Cardiac fibroblast (primary cell): ENCODE data around the gene MEPE.

ENCODE experiments used
- DNase-seq, 2 donors: peaks; one replicate each; pipeline versions ENCODE4 v3.0.0 to v3.0.0-alpha.2; 2010; ENCODE audit warnings: low read depth in 2 of 2
- H3K4me3 ChIP-seq, 2 donors: replicated peaks in 1 of 2; 1 replicate in 1 of 2; 2 replicates in 1 of 2; pipeline ENCODE4 v1.5.1; 2011; ENCODE audit warnings: low read depth in 2 of 2, low read length in 2 of 2, mild to moderate bottlenecking in 2 of 2, moderate library complexity in 1 of 2
- TF ChIP-seq, protein P1 (sequence below): IDR thresholded peaks from one replicate; pipeline ENCODE4 v1.5.1; 2011; ENCODE audit warnings: low read depth, mild to moderate bottlenecking, low read length, inconsistent platforms

MEPE gene, protein sequence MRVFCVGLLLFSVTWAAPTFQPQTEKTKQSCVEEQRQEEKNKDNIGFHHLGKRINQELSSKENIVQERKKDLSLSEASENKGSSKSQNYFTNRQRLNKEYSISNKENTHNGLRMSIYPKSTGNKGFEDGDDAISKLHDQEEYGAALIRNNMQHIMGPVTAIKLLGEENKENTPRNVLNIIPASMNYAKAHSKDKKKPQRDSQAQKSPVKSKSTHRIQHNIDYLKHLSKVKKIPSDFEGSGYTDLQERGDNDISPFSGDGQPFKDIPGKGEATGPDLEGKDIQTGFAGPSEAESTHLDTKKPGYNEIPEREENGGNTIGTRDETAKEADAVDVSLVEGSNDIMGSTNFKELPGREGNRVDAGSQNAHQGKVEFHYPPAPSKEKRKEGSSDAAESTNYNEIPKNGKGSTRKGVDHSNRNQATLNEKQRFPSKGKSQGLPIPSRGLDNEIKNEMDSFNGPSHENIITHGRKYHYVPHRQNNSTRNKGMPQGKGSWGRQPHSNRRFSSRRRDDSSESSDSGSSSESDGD

DNA sequence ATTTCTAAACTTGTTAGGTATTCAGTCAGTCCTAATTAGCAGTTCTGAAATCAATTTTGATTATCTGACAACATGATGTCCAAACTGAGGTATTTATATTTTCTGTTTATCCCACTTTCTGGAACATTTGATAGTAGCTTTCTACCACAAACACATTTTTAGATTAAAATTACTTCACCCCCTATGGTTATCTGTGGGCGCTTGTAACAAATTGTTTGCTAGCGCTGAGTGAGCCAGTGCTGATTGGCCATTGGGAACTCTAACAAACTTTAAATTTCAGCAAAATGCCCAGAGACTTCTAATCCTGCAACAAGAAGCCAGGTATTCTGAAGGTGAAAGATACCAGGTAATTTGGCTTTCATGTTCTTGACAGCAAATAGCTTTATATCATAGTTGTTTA, at the start of gene MEPE:
Gene MEPE, plus strand, starts transcription at position 301 of the 400 bp plus-strand sequence. CDS start 1,746 bp downstream, outside the sequence.
- TF ChIP-seq, protein P1, sequence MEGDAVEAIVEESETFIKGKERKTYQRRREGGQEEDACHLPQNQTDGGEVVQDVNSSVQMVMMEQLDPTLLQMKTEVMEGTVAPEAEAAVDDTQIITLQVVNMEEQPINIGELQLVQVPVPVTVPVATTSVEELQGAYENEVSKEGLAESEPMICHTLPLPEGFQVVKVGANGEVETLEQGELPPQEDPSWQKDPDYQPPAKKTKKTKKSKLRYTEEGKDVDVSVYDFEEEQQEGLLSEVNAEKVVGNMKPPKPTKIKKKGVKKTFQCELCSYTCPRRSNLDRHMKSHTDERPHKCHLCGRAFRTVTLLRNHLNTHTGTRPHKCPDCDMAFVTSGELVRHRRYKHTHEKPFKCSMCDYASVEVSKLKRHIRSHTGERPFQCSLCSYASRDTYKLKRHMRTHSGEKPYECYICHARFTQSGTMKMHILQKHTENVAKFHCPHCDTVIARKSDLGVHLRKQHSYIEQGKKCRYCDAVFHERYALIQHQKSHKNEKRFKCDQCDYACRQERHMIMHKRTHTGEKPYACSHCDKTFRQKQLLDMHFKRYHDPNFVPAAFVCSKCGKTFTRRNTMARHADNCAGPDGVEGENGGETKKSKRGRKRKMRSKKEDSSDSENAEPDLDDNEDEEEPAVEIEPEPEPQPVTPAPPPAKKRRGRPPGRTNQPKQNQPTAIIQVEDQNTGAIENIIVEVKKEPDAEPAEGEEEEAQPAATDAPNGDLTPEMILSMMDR, result no peak
- no peak for DNase-seq
- no peak within 1 kb of the TSS for H3K4me3 ChIP-seq

DNA sequence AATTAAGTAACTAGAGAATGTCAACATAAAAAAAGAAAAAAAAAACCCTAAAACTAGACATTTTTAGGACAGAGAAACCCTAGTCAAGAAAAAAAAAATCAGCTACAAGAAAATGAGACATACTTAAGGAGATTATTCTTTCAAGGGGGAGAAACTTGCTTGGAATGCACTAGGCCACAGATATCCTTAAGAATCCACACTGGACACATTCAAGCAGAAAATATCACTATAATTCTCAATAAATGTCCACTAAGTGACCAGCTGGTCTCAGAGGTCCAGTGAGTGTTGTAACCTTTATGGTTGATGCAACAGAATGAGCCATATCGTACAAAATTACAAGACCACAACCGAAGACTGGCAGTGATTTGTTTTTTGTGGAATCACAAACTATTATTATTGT, 49.0 kb upstream of the MEPE start:
- TF ChIP-seq, protein P1, result no peak
- DNase-seq, result no peak
- H3K4me3 ChIP-seq, result no peak overlapping the region

DNA sequence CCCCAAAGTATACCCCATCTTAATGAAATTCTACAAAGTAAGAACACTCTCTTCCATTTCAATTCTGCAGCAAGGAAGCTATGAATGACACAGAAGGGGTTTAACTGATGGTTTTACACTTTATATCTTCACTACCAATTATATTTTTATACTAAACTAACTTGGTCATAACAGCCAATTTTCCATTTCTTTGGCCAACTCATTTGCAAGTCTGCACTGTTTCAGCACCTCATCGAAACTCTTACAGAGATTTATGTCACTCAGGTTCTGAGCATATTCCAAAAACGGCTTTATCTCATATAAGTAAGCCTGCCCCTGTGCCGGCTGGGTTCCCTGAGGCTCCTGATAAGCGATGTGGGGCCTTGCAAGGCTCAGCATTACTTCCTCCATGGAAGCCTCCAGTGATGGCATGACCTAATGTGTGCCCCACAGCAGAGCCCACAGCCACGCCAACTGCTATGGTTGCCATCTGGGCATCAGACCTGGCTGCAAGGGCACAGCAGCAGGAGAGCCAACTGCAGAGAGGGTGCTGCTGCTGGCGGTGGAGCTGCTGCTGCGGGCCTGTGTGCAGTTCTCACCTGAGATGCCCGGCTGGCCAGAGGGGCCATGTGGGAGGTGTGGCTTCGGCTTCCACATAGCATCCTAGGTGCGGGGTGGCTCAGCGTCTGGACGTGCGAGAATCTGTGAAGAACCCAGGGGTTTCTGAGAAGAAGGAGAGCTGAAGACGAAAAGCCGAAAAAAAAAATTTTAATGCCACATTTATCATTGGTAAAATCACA, 46.8 kb upstream of the MEPE start:
- TF ChIP-seq, protein P1, result no peak
- H3K4me3 ChIP-seq, result no peak overlapping the region
- no peak for DNase-seq

DNA sequence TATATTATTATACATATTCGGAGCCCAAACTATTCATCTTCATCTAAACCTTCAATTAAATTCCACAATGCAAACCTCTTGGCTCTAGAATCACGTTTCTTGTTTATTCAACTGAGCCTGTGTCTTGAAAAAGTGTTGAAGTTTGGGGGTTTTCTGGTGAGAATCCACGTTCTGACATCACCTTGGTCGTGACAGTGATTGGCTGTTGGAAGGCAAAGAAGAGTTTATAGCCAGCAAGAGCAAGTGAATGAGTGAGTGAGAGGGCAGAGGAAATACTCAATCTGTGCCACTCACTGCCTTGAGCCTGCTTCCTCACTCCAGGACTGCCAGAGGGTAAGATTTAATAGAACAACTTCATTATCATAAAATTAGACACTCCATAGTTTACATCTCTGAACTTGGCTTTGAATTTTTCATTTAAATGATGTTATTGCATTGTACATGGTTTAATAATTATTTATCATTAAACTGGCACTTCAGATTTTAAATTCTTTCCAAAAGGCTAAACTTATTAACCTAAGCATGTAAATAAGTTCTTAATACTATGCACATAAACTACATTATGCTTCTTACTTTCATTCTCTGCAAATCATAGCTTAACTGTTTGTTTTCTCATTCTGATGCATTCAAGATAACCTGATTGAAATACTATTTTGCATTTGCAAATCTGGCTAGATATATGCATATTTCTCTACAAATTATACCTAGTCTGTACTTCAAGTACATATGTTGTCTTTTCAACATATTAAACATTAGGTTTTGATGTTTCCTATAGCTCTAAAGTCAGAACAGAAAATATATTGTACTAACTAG, 33.3 kb upstream of the MEPE start, which contains the start of gene IBSP:
Gene IBSP, plus strand, starts transcription at position 254 of the 813 bp plus-strand sequence. CDS start 2,808 bp downstream, outside the sequence.
- TF ChIP-seq, protein P1, result no peak
- no peak within 1 kb of the TSS for H3K4me3 ChIP-seq
- DNase-seq, result no peak

DNA sequence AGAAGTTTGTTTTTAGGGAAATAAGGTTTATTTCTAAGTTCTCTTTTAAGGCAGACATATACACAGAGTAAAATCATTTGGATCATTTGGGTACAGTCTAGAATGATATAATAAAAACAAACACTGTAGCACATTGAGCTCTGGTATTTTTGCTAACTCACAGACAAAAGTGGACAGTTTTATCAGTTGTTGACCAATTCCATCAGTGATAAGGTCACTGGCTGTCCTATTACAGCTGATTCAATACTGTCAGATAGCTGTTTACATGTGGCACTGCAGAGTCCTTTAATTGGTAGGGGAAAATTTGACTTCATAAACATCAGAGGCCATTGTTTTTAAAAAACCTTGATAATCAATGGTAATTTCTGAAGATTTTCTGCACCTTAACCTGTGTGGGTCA, 29.9 kb upstream of the MEPE start:
- no peak overlapping the region for H3K4me3 ChIP-seq
- no peak for DNase-seq
- TF ChIP-seq, protein P1, result no peak

DNA sequence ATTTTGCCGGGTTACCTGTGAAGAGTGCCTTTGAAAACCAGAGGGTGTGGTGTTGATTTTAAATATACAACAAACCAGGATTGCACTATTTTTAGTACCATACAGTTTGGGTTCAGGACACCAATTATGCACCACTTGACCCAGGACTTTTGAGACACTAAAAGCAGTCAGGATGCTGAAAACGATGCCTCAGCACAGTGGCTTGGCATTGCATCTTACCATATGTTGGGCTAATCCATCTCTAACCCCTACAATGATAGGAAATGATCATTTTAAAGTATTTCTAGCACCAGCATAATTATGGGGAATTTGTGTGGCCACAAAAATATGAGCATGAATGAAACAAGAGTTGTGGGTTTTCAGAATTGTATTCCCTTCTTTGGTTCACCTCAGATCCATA, 29.3 kb upstream of the MEPE start:
- TF ChIP-seq, protein P1, result no peak
- no peak overlapping the region for H3K4me3 ChIP-seq
- DNase-seq, result no peak
